Brain pericyte (primary cell): ENCODE measurements around the gene KDM3B.
"Not testable (repeated sequence)": the region's sequence is repeated elsewhere in the genome, so short reads cannot be mapped to it uniquely, and the experiment has no call there.

Source experiments
- DNase-seq: peaks from one replicate; pipeline ENCODE4 v3.0.0-alpha.2; 2012; ENCODE audit warnings: low read depth, low spot score

KDM3B gene

GRCh38 chr5:138352071-138352721, at the start of gene KDM3B:
Gene KDM3B (plus strand): TSS chr5:138352685. CDS start chr5:138352796, 111 bp downstream.
- DNase-seq: no peak

GRCh38 chr5:138303372-138303771, 49.1 kb upstream of the KDM3B start:
- DNase-seq: no peak

GRCh38 chr5:138305797-138306196, 46.7 kb upstream of the KDM3B start:
- no peak for DNase-seq

GRCh38 chr5:138315751-138316278, 36.7 kb upstream of the KDM3B start:
- no peak for DNase-seq

GRCh38 chr5:138316355-138316754, 36.1 kb upstream of the KDM3B start:
- DNase-seq: no peak

GRCh38 chr5:138318211-138318610, 34.3 kb upstream of the KDM3B start:
- DNase-seq: not testable (repeated sequence)

- DNase-seq: no peak
Observed at GRCh38 chr5:138330813-138331448, 21.6 kb upstream of the KDM3B start.

- peak; percentile 99 for DNase-seq
Observed at GRCh38 chr5:138331449-138332368, 20.8 kb upstream of the KDM3B start, which contains the start of gene CDC25C. Gene CDC25C (minus strand): TSS chr5:138331804. CDS start chr5:138331180, 624 bp downstream.

GRCh38 chr5:138334867-138335447, 17.5 kb upstream of the KDM3B start:
- no peak for DNase-seq

GRCh38 chr5:138336952-138337684, 15.4 kb upstream of the KDM3B start:
- DNase-seq: no peak

- peak; percentile 92 for DNase-seq
Observed at GRCh38 chr5:138337685-138338410, 14.6 kb upstream of the KDM3B start, which contains the start of gene FAM53C. Gene FAM53C (plus strand): TSS chr5:138338266. CDS start chr5:138341336, 3,070 bp downstream.

GRCh38 chr5:138338411-138339090, 13.9 kb upstream of the KDM3B start:
- DNase-seq: no peak

- no peak for DNase-seq
Observed at GRCh38 chr5:138339091-138339456, 13.4 kb upstream of the KDM3B start.

- no peak for DNase-seq
Observed at GRCh38 chr5:138339464-138339863, 13.0 kb upstream of the KDM3B start.

- DNase-seq: no peak
Observed at GRCh38 chr5:138340008-138340407, 12.5 kb upstream of the KDM3B start.

GRCh38 chr5:138344887-138345622, 7.4 kb upstream of the KDM3B start:
- no peak for DNase-seq

- DNase-seq: no peak
Observed at GRCh38 chr5:138346889-138347288, 5.6 kb upstream of the KDM3B start.

GRCh38 chr5:138349852-138350562, 2.5 kb upstream of the KDM3B start:
- DNase-seq: no peak
